Measurements from ENCODE around the gene CACNA1F.

The CACNA1F gene

GRCh38 chrX:49227726-49228125, 5.4 kb downstream of the CACNA1F start:
- no peak for DNase-seq

- DNase-seq: no peak
Measured at GRCh38 chrX:49226946-49227345, 6.2 kb downstream of the CACNA1F start.

- DNase-seq: no peak
Measured at GRCh38 chrX:49225858-49226257, 7.3 kb downstream of the CACNA1F start.

GRCh38 chrX:49221868-49222267, 11.3 kb downstream of the CACNA1F start:
- no peak for DNase-seq

GRCh38 chrX:49220100-49220499, 13.0 kb downstream of the CACNA1F start:
- DNase-seq: no peak

- no peak for DNase-seq
Measured at GRCh38 chrX:49214996-49215526, 18.1 kb downstream of the CACNA1F start.

- DNase-seq: no peak
Measured at GRCh38 chrX:49214416-49214815, 18.7 kb downstream of the CACNA1F start.

GRCh38 chrX:49212861-49213260, 20.3 kb downstream of the CACNA1F start:
- DNase-seq: no peak

GRCh38 chrX:49212209-49212608, 20.9 kb downstream of the CACNA1F start:
- no peak for DNase-seq

- no peak for DNase-seq
Measured at GRCh38 chrX:49211074-49211473, 22.1 kb downstream of the CACNA1F start.

GRCh38 chrX:49210406-49210805, 22.7 kb downstream of the CACNA1F start:
- DNase-seq: no peak

GRCh38 chrX:49209434-49210251, 23.5 kb downstream of the CACNA1F start:
- peak; percentile 47 for DNase-seq

- no peak for DNase-seq
Measured at GRCh38 chrX:49208399-49208798, 24.7 kb downstream of the CACNA1F start.

GRCh38 chrX:49206543-49206942, 26.6 kb downstream of the CACNA1F start:
- DNase-seq: no peak

GRCh38 chrX:49205443-49205842, 27.7 kb downstream of the CACNA1F start:
- DNase-seq: no peak

GRCh38 chrX:49204709-49205108, 28.4 kb downstream of the CACNA1F start:
- DNase-seq: no peak

GRCh38 chrX:49204017-49204416, 29.1 kb downstream of the CACNA1F start:
- no peak for DNase-seq

GRCh38 chrX:49203536-49203935, 29.6 kb downstream of the CACNA1F start:
- no peak for DNase-seq

GRCh38 chrX:49202022-49202421, 31.1 kb downstream of the CACNA1F start:
- DNase-seq: peak; percentile 42

- DNase-seq: peak; percentile 84
Measured at GRCh38 chrX:49199906-49200771, 33.0 kb downstream of the CACNA1F start, which contains the start of gene SYP. Gene SYP, minus strand, starts transcription at chrX:49200193. Its CDS starts 7 bp downstream, at chrX:49200186.

- DNase-seq: no peak
Measured at GRCh38 chrX:49199315-49199595, 33.9 kb downstream of the CACNA1F start.

GRCh38 chrX:49198540-49199314, 34.4 kb downstream of the CACNA1F start:
- DNase-seq: no peak

- DNase-seq: no peak
Measured at GRCh38 chrX:49197543-49198087, 35.5 kb downstream of the CACNA1F start.

All from NCI-H146 (cell line).